Panc1 (cell line): Measurements from ENCODE around the gene CAVIN2. TPM values are rescaled to one million over a fixed set of nuclear protein-coding genes. Genes with fewer than 3 reads are reported as not detected.

ENCODE experiments used
- ATAC-seq: fragments of 200-7000 bp; cut with Tn5 transposase; 2 replicates; pipeline ENCODE4 v1.9.1; 2020; ENCODE audit warnings: mild to moderate bottlenecking, moderate library complexity
- BruUV-seq: library from RNA; stranded (reverse); fragments of 400-500 nt; replicated peaks from 2 replicates; lab custom pipeline; 2021; lab: Mats Ljungman, UMichigan
- CTCF ChIA-PET: fragments of 300-600 bp; sonication (Branson Sonifier 250); formaldehyde crosslinking; loops from one replicate; lab custom pipeline; 2022; ENCODE audit warnings: antibody characterized with exemption; lab: Charles Lee
- POLR2A ChIA-PET: fragments of 300-600 bp; sonication (Branson Sonifier 250); formaldehyde crosslinking; loops from one replicate; lab custom pipeline; 2022; ENCODE audit warnings: antibody characterized with exemption; lab: Charles Lee
- DNase-seq: peaks from one replicate; pipeline ENCODE4 v3.0.0-alpha.2; 2010; ENCODE audit warnings: low read depth, low spot score
- H3K27ac ChIP-seq: 2 replicates; pipeline ENCODE4 v1.5.1; 2011; ENCODE audit warnings: mild to moderate bottlenecking, low read length, inconsistent platforms
- H3K27me3 ChIP-seq: fragments of 200-500 bp; sonication (Bioruptor generic); 2 replicates; pipeline ENCODE4 v1.6.0; 2014; ENCODE audit warnings: low read length, inconsistent platforms; ENCODE audit not compliant: control insufficient read depth, insufficient read depth
- H3K36me3 ChIP-seq: fragments of 200-500 bp; sonication (Bioruptor generic); 2 replicates; pipeline ENCODE4 v1.5.1; 2014; ENCODE audit warnings: inconsistent platforms, mild to moderate bottlenecking, low read length, moderate library complexity; ENCODE audit not compliant: control insufficient read depth, insufficient read depth
- H3K4me1 ChIP-seq: 2 replicates; pipeline ENCODE4 v1.5.1; 2011; ENCODE audit warnings: inconsistent platforms, mild to moderate bottlenecking, low read length, moderate library complexity; ENCODE audit not compliant: control insufficient read depth, insufficient read depth
- H3K4me3 ChIP-seq, 2 experiments: 2 replicates each; pipeline ENCODE4 v1.5.1; 2011 to 2012; ENCODE audit warnings: low read depth in 2 of 2, low read length in 2 of 2, mild to moderate bottlenecking in 2 of 2, inconsistent platforms in 1 of 2, moderate library complexity in 1 of 2
- H3K9me3 ChIP-seq: fragments of 200-500 bp; sonication (Bioruptor generic); 2 replicates; pipeline ENCODE4 v1.5.1; 2014; ENCODE audit warnings: low read depth, mild to moderate bottlenecking, inconsistent platforms, low read length, moderate library complexity; ENCODE audit not compliant: control insufficient read depth, insufficient read depth
- POLR2AphosphoS5 ChIP-seq: IDR thresholded peaks from 2 replicates; pipeline ENCODE4 v1.6.1; 2012; ENCODE audit warnings: mild to moderate bottlenecking, low read depth, low read length, moderate library complexity
- REST ChIP-seq, 2 experiments: IDR thresholded peaks; 2 replicates each; pipeline ENCODE4 v1.6.1; 2011 to 2012; ENCODE audit warnings: low read depth in 2 of 2, control low read depth in 1 of 2, low read length in 1 of 2, mild to moderate bottlenecking in 1 of 2, moderate library complexity in 1 of 2; ENCODE audit not compliant: insufficient read depth in 1 of 2
- SIN3A ChIP-seq: IDR thresholded peaks from 2 replicates; pipeline ENCODE4 v1.6.1; 2012; ENCODE audit warnings: low read depth, mild to moderate bottlenecking, low read length, moderate library complexity, borderline replicate concordance; ENCODE audit not compliant: insufficient read depth
- TCF7L2 ChIP-seq: IDR thresholded peaks from 2 replicates; pipeline ENCODE4 v1.6.1; 2011; ENCODE audit warnings: mild to moderate bottlenecking, low read depth, low read length, inconsistent platforms
- in situ Hi-C: cut with HindIII; loops from 2 replicates; pipeline ENCODE4 v1.10.0; 2016; ENCODE audit warnings: low sequenced_read_pairs, low pct_unique_long_range_greater_than_20kb
- intact Hi-C: fragments of 100-400 bp; cut with micrococcal nuclease; formaldehyde crosslinking; loops from one replicate; pipeline ENCODE4 v1.10.0; 2022; ENCODE audit not compliant: unreplicated experiment
- total RNA-seq: library from RNA; stranded (reverse); gene quantifications from one replicate; pipeline ENCODE4 v1.2.1, GENCODE V29; 2021; ENCODE audit not compliant: unreplicated experiment
- TF ChIP-seq, protein P1 (sequence below): fragments of 450-650 bp; IDR thresholded peaks from 2 replicates; pipeline ENCODE4 v1.5.1; 2017; ENCODE audit warnings: mild to moderate bottlenecking

CAVIN2 gene
- total RNA-seq, 1 experiment from 2014 or later, result 0.95 TPM

DNA sequence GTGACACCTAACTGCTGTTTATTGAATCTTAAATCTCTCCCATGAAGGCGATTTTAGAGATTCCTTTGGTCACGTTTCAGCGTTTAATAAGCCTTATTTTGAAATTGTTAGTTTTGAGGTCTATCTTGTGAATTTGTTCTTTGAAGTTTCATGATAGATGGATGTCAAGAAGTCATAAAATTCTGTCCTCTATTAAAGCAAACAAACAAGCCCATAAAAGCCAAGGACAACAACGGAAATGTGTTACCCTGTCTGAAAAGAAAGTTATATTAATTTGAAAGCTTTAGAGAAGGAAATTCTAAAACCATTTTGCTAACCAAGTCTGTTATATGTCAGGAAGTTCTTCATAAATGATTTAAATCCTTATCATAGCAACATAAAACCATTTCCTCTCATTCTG, 7.0 kb upstream of the CAVIN2 start:
- no TSS peak for BruUV-seq
- no peak for ATAC-seq

DNA sequence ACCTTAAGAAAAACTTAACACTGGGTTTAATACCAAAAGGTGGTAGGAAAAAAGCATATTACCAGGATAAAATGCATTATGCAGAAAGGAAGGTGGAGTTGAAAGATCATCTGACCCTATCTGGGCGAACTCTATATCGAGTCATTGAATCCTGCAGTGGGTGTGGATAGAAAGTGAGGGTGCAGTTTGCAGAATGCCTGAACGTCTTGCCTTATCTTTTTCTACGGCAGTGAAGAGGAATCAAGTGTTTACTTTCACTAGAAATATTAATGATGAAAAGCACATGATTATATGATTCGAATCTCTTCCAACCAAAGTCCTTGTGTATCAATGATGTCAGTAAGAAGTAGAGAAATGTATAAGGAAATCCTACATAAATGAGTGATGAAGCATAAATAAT, 4.3 kb upstream of the CAVIN2 start:
- H3K9me3 ChIP-seq, result no peaks in the 10 kb centered on the region
- intact Hi-C loops, result no loop called here
- ATAC-seq (no peak), DNase-seq (no peak)
- no peaks in the 10 kb centered on the region; the same call in 1 of the 2 replicates for H3K4me1 ChIP-seq
- in situ Hi-C loops, result no loop called here
- no peak overlapping the region for H3K27ac ChIP-seq
- H3K4me3 ChIP-seq, result no peak overlapping the region
- no TSS peak for BruUV-seq
- no peaks in the 10 kb centered on the region for H3K36me3 ChIP-seq
- CTCF ChIA-PET, result no interaction called here
- no peaks in the 10 kb centered on the region for H3K27me3 ChIP-seq
- POLR2A ChIA-PET, result no interaction called here
- TF ChIP-seq TCF7L2, result no peak
- TF ChIP-seq POLR2AphosphoS5, result no peak
- TF ChIP-seq, protein P1, sequence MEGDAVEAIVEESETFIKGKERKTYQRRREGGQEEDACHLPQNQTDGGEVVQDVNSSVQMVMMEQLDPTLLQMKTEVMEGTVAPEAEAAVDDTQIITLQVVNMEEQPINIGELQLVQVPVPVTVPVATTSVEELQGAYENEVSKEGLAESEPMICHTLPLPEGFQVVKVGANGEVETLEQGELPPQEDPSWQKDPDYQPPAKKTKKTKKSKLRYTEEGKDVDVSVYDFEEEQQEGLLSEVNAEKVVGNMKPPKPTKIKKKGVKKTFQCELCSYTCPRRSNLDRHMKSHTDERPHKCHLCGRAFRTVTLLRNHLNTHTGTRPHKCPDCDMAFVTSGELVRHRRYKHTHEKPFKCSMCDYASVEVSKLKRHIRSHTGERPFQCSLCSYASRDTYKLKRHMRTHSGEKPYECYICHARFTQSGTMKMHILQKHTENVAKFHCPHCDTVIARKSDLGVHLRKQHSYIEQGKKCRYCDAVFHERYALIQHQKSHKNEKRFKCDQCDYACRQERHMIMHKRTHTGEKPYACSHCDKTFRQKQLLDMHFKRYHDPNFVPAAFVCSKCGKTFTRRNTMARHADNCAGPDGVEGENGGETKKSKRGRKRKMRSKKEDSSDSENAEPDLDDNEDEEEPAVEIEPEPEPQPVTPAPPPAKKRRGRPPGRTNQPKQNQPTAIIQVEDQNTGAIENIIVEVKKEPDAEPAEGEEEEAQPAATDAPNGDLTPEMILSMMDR, result no peak
- TF ChIP-seq REST (IDR thresholded peaks at IDR 0.05; ENCODE audit: insufficient read depth in 1 of 2, low read depth in 2 of 2, low read length in 1 of 2), result no peak
- TF ChIP-seq SIN3A, result no peak

More for the DNA sequence above, 7.0 kb upstream of the CAVIN2 start:
- Histone ChIP-seq H3K36me3 (no peaks in the 10 kb centered on the region), H3K27ac (no peak overlapping the region), H3K9me3 (no peaks in the 10 kb centered on the region), H3K4me3 (no peak overlapping the region), H3K4me1 (no peaks in the 10 kb centered on the region; the same call in 1 of the 2 replicates), H3K27me3 (no peaks in the 10 kb centered on the region)
- ChIA-PET CTCF (no interaction called here), POLR2A (no interaction called here)
- no peak for TF ChIP-seq POLR2AphosphoS5
- TF ChIP-seq TCF7L2, result 0 out of 2 replicates have a peak, but pooled peaks have one; percentile 14
- intact Hi-C loops (no loop called here), in situ Hi-C loops (no loop called here)
- DNase-seq, result no peak

DNA sequence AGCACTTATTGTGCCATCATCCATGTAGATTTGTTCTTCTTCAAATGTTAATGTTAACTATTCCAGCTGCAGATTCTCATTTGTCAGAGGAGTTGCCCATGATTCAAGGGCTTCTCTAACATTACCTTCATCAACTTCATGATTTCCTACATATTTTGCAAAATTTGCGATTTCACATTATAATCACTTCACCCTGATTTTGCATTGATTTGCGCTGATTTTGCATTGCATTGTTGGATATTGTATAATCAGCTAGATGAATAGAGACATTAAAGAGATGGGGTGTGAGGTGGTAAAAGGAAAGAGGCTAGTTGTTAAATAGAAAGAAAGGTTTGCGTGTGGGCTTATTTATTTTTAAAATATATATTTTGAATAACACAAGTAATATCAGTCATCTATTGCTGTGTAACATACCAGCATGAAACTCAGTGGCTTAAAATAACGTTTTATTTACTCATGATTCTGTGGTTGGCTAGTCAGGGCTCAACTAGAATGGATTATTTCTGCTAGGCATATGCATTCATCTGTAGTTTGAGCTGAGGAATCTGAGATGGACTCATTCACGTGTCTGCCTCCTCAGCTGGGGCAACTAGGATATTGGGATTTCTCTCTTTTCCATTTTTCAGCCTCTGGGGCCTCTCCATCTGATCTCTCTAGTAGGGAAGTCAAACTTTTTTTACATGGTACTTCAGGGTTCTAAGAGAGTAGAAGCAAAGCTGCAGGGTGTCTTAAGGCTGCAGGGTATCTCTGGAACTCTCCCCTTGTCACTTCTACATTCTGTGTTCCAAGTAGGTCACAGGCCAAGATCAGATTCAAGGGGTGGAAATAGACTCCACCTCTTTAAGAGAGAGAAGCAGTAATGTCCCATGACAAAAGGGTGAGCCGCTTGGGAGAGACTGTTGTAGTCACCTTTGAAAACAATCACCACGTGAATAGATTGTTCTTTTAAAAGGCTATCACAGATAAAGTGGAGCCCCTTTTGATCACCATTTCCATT, 2.2 kb upstream of the CAVIN2 start:
- in situ Hi-C loops (no loop called here), intact Hi-C loops (no loop called here)
- Histone ChIP-seq H3K4me1 (no peaks in the 10 kb centered on the region; the same call in 1 of the 2 replicates), H3K27ac (no peak overlapping the region), H3K9me3 (no peaks in the 10 kb centered on the region), H3K4me3 (no peak overlapping the region), H3K27me3 (no peaks in the 10 kb centered on the region), H3K36me3 (no peaks in the 10 kb centered on the region)
- TF ChIP-seq TCF7L2 (no peak), REST (IDR thresholded peaks at IDR 0.05; ENCODE audit: insufficient read depth in 1 of 2, low read depth in 2 of 2, low read length in 1 of 2) (no peak), POLR2AphosphoS5 (no peak), SIN3A (no peak)
- TF ChIP-seq, protein P1, result no peak
- DNase-seq (no peak), ATAC-seq (no peak)
- POLR2A ChIA-PET, result no interaction called here
- CTCF ChIA-PET, result no interaction called here
- no TSS peak for BruUV-seq
